ENCODE measurements around the gene NAV2. TPM values are rescaled to one million over a fixed set of nuclear protein-coding genes. Genes with fewer than 3 reads are reported as not detected.

NAV2 gene
- total and polyA plus RNA-seq, 7 donors = 1.2 to 62.6 (median 22.1) TPM

DNA sequence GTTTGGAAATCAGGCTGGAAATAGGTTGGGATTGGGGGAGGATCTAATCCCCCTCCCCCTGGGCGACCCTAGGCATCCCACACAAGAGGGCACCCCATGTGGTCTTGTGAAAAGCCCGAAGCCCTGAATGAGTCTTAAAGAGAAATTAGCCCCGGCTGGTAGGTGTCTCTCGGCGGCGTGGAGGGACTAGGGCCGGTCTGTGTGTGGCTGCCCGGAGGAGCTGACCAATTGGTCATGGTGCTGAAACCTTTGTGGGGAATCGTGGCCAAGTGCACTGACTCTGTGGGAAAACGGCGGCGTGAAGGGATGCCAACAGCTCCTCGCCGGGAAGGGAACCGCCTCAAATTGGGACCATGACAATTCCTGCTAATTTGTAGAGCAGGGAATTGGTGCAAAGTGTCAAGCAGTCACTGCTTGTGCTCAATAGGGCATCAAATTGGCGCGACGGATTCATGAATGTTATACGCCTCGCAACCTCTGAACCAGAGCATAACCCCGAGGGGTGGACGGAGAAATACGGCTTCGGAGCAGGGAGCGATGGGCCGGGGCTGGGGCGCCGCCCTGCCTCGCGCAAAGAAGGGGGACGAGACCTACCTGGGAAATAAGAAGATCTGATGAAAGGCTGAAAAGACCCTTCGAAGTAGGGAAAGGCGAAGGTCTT lies 446.1 kb downstream of the NAV2 start:
- intact Hi-C loops (cut with DNase I) = no loop called here
- H3K4me1 ChIP-seq = peaks cover 0 to 26% (median 26%) of the 10 kb centered on the region in 4 donors
- H3K9me3 ChIP-seq = no peaks in the 10 kb centered on the region
- DNase-seq = peak; percentile 61
- peaks cover 73 to 100% (median 82%) of the 10 kb centered on the region in 3 donors for H3K27me3 ChIP-seq
- no peak overlapping the region for H3K4me3 ChIP-seq
- no peak overlapping the region for H3K27ac ChIP-seq
- WGBS, 2 donors = 8 to 20% methylated on average over 33 of the region's 33 CpGs
- TF ChIP-seq, protein P1, sequence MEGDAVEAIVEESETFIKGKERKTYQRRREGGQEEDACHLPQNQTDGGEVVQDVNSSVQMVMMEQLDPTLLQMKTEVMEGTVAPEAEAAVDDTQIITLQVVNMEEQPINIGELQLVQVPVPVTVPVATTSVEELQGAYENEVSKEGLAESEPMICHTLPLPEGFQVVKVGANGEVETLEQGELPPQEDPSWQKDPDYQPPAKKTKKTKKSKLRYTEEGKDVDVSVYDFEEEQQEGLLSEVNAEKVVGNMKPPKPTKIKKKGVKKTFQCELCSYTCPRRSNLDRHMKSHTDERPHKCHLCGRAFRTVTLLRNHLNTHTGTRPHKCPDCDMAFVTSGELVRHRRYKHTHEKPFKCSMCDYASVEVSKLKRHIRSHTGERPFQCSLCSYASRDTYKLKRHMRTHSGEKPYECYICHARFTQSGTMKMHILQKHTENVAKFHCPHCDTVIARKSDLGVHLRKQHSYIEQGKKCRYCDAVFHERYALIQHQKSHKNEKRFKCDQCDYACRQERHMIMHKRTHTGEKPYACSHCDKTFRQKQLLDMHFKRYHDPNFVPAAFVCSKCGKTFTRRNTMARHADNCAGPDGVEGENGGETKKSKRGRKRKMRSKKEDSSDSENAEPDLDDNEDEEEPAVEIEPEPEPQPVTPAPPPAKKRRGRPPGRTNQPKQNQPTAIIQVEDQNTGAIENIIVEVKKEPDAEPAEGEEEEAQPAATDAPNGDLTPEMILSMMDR (IDR thresholded peaks at IDR 0.05) = no peak
- TF ChIP-seq POLR2AphosphoS5 (IDR thresholded peaks at IDR 0.05) (no peak), POLR2A (IDR thresholded peaks at IDR 0.05) (no peak), EP300 (IDR thresholded peaks at IDR 0.05) (no peak)
- H3K36me3 ChIP-seq = no peaks in the 10 kb centered on the region

DNA sequence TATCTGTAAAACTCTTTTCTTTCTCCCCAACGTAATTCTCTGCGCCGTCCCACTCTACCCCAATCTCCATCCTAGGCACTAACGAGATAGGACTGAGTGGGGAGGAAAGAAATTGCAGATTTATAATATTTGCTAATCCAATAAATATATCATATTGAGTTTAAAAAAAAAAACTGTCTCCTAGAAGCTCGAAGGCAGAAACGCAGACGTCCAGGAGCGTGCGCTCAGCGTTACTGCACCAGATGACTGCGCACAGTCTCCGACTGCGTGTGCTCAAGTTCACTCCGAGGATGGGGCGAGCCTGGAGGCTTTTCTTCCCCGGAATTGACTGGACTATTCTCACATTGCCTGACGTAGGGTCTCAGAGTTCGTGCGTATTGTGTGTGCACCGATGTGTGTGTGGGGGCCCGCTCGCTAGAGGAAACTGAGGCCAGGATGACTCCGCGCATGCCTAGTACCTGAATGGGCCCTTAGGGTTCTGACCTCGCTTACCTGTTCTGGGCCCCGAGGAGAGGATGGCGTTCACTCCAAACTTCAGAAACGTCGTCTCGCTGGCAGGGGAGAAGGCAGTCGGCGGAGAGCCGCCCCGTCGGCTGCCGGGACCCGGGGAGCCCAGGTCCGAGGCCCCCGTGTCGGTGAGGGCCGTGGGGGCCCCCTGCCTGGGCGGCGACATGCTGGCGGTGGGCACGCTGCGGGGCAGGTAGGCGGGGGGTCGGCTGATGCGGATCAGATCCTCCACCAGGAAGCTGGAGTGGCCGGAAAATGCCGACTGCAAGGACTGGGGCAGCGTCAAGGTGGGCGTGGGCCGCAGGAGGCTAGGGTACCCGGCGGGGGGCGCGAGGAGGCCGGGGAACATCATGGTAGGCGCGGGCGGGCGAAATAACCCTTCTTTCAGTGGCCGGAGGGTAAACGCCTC lies 447.1 kb downstream of the NAV2 start:
- H3K36me3 ChIP-seq = no peaks in the 10 kb centered on the region
- no peak overlapping the region for H3K27ac ChIP-seq
- TF ChIP-seq, protein P1 (IDR thresholded peaks at IDR 0.05) = no peak
- no peak for TF ChIP-seq POLR2A (IDR thresholded peaks at IDR 0.05)
- TF ChIP-seq EP300 (IDR thresholded peaks at IDR 0.05) = no peak
- TF ChIP-seq POLR2AphosphoS5 (IDR thresholded peaks at IDR 0.05) = no peak
- peaks cover 80 to 100% (median 92%) of the 10 kb centered on the region in 3 donors for H3K27me3 ChIP-seq
- H3K4me1 ChIP-seq = peaks cover 0 to 32% (median 31%) of the 10 kb centered on the region in 4 donors
- no peaks in the 10 kb centered on the region for H3K9me3 ChIP-seq
- intact Hi-C loops (cut with DNase I) = no loop called here
- DNase-seq = no peak
- WGBS, 2 donors = 9 to 25% methylated on average over 65 of the region's 65 CpGs
- H3K4me3 ChIP-seq = no peak overlapping the region

DNA sequence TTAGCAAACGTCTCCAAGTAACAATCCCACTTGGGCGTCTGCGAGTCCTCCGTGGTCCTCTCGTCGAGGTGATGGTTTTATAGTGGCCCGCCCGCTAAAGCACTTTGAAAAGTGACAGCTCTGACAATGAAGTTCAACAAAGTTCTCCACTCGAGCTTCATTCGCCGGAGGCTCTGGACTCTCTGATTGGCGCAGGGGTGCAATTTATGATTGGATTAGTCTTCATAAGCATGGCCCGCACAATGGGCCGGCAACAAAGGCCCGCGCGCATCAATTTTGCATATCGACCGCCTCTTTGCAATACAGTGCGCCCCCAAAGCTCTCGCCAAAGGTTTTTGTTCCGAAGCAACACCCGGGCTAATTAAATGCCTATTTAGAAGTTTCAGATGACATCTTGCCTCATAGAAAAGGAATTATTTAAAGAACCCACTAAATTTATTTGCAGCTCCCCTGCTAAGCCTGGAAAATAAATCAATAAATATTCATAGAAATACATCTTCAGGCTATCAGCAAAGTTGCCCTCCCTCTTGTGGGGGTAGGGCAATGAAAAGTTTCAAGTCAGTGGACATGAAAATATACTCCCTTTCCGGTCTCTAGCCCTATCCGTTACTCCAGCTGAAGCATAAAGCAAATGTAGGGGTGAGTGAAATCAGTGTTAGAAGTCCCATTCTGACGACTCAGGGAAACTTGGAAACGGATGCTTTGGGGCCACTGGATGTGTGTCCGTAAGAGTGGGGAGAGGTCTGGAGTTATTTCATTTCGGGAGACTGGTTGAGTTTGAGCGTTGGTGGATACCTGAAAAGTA lies 448.0 kb downstream of the NAV2 start, which contains the start of gene DBX1:
Gene DBX1, minus strand, starts transcription at position 51 of the 805 bp plus-strand sequence. CDS start 151 bp downstream, outside the sequence.
- no peaks in the 10 kb centered on the region for H3K9me3 ChIP-seq
- WGBS, 2 donors = 7 to 19% methylated on average over 30 of the region's 30 CpGs
- no peak for TF ChIP-seq POLR2AphosphoS5 (IDR thresholded peaks at IDR 0.05)
- H3K4me1 ChIP-seq = peaks cover 0 to 32% (median 31%) of the 10 kb centered on the region in 4 donors
- intact Hi-C loops (cut with DNase I) = no loop called here
- H3K27ac ChIP-seq = no peak within 1 kb of the TSS
- no peak within 1 kb of the TSS for H3K4me3 ChIP-seq
- H3K36me3 ChIP-seq = no peaks in the 10 kb centered on the region
- H3K27me3 ChIP-seq = peaks cover 81 to 100% (median 100%) of the 10 kb centered on the region in 3 donors
- DNase-seq = no peak

DNA sequence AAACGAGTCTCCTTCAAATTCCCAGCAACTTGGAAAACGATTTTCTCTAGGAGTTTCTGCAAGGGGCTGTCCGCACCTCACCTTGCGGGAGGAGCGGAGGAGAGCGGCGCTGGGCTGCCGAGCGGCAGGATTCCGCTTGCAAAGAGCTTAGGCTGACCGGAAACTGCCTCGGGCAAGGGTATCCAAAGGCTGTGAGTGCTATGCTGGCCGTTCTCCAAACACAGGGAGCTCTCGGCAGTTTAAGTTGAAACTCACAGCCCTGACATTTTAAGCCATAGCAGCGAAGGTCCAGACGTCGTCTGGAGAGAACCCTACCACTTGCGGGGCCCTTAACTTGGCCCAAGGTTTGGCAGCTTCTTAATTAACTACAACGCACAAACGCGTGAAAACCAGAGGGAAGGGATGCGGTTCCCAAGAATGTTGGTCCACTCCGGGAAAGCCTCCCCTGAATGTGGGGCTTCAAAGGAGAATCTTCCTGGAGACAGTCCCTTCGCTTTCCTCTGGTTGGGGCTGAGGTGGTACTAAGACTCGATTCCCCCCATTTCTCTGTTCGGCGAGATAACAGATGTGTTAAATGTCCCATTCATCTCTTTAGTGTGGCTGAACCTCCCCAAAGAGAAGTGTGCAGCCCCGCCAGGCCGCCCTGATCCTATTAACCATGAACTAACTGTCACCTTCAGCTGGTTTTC lies 448.7 kb downstream of the NAV2 start:
- no peak overlapping the region for H3K4me3 ChIP-seq
- TF ChIP-seq EP300 (IDR thresholded peaks at IDR 0.05) = no peak
- TF ChIP-seq, protein P1 (IDR thresholded peaks at IDR 0.05) = no peak
- no peak for TF ChIP-seq POLR2AphosphoS5 (IDR thresholded peaks at IDR 0.05)
- TF ChIP-seq POLR2A (IDR thresholded peaks at IDR 0.05) = no peak
- WGBS, 2 donors = 7 to 17% methylated on average over 29 of the region's 29 CpGs
- H3K27ac ChIP-seq = no peak overlapping the region
- peaks cover 79 to 100% (median 100%) of the 10 kb centered on the region in 3 donors for H3K27me3 ChIP-seq
- H3K9me3 ChIP-seq = no peaks in the 10 kb centered on the region
- intact Hi-C loops (cut with DNase I) = no loop called here
- no peak for DNase-seq
- H3K4me1 ChIP-seq = peaks cover 0 to 27% (median 27%) of the 10 kb centered on the region in 4 donors
- no peaks in the 10 kb centered on the region for H3K36me3 ChIP-seq
